Lung (tissue), 12 donors: ENCODE measurements around the gene TMEM38B. TPM values are rescaled to one million over a fixed set of nuclear protein-coding genes. Genes with fewer than 3 reads are reported as not detected.
"Not testable (repeated sequence)": the region's sequence is repeated elsewhere in the genome, so short reads cannot be mapped to it uniquely, and the experiment has no call there.

Experiments
- ATAC-seq: fragments of 200-7000 bp; cut with Tn5 transposase; one replicate; pipeline ENCODE4 v1.9.1; 2020; ENCODE audit warnings: moderate number of reproducible peaks; ENCODE audit not compliant: insufficient read depth, low FRiP score
- DNase-seq, 3 donors: peaks; one replicate each; pipeline ENCODE4 v3.0.0-alpha.2; 2013 to 2017
- H3K27ac ChIP-seq, 2 donors: one replicate each; pipeline ENCODE4 v1.5.1; 2013; ENCODE audit warnings: mild to moderate bottlenecking in 2 of 2, moderate library complexity in 2 of 2, control low read depth in 1 of 2, inconsistent platforms in 1 of 2, low read depth in 1 of 2, low read length in 1 of 2
- H3K27me3 ChIP-seq, 3 donors: one replicate each; pipeline ENCODE4 v1.5.1; 2013; ENCODE audit warnings: low read length in 2 of 3; ENCODE audit not compliant: control insufficient read depth in 3 of 3, insufficient read depth in 3 of 3
- H3K36me3 ChIP-seq, 4 donors: one replicate each; pipeline ENCODE4 v1.5.1; 2013; ENCODE audit warnings: low read length in 4 of 4, mild to moderate bottlenecking in 1 of 4, moderate library complexity in 1 of 4; ENCODE audit not compliant: control insufficient read depth in 4 of 4, insufficient read depth in 4 of 4
- H3K4me1 ChIP-seq, 5 donors: one replicate each; pipeline ENCODE4 v1.5.1; 2013; ENCODE audit warnings: low read length in 5 of 5, mild to moderate bottlenecking in 2 of 5, moderate library complexity in 1 of 5; ENCODE audit not compliant: control insufficient read depth in 5 of 5, insufficient read depth in 5 of 5
- H3K4me3 ChIP-seq: one replicate; pipeline ENCODE4 v1.5.1; 2013; ENCODE audit warnings: mild to moderate bottlenecking, control low read depth, moderate library complexity
- H3K9ac ChIP-seq, 2 donors: one replicate each; pipeline ENCODE4 v1.5.1; 2013; ENCODE audit warnings: low read length in 2 of 2, control low read depth in 1 of 2; ENCODE audit not compliant: insufficient read depth in 1 of 2
- H3K9me3 ChIP-seq, 4 donors: one replicate each; pipeline ENCODE4 v1.5.1; 2013; ENCODE audit warnings: low read length in 3 of 4, mild to moderate bottlenecking in 1 of 4, moderate library complexity in 1 of 4; ENCODE audit not compliant: control insufficient read depth in 4 of 4, insufficient read depth in 3 of 4
- CTCF ChIP-seq: IDR thresholded peaks from 2 replicates; pipeline ENCODE4 v1.5.1; 2012; ENCODE audit warnings: mild to moderate bottlenecking; ENCODE audit errors: control extremely low read depth, extremely low read depth
- WGBS, 2 donors: extraction: QIAGEN DNeasy Blood & Tissue Kit; methylation state at CpG; one replicate each; pipeline ENCODE4 v1.1.7; 2013; 5-methylcytosine and 5-hydroxymethylcytosine counted together
- polyA plus RNA-seq, 2 donors: library from polyadenylated mRNA; stranded (reverse); fragments of 200-250 nt; gene quantifications; one replicate each; pipeline ENCODE4 v1.2.1, GENCODE V29; 2013
- total RNA-seq, 2 donors: library from RNA; depleted of rRNA in 1 of 2; stranded (reverse); fragments of >200 nt in 1 of 2; gene quantifications; one replicate each; pipeline ENCODE4 v1.2.1, GENCODE V29; 2014 to 2021
- donor health status: control.
- donor health status: control.
- donor health status: Bipolar disorder and iron deficiency.
- donor health status: healthy.
- donor health status: DM: yes; HTN: yes; CAD: no.

The TMEM38B gene
- total and polyA plus RNA-seq, 4 donors = 4.9 to 17.2 (median 11.1) TPM

- ATAC-seq (no peak), DNase-seq (peak in 1 of 3 donors; percentile 6)
- Histone ChIP-seq H3K9me3 (peaks cover 0 to 19% (median 10%) of the 10 kb centered on the region in 4 donors), H3K27ac (no peak overlapping the region), H3K4me1 (no peaks in the 10 kb centered on the region), H3K9ac (no peak overlapping the region), H3K36me3 (peaks cover 0 to 8% (median 3%) of the 10 kb centered on the region in 4 donors), H3K4me3 (no peak overlapping the region), H3K27me3 (no peaks in the 10 kb centered on the region)
- no peak for TF ChIP-seq CTCF
These were observed 41.0 kb downstream of the TMEM38B start for GRCh38 chr9:105735366-105735765.

- Histone ChIP-seq H3K36me3 (peaks cover 0 to 8% (median 3%) of the 10 kb centered on the region in 4 donors), H3K4me1 (no peaks in the 10 kb centered on the region), H3K4me3 (no peak overlapping the region), H3K9me3 (peaks cover 0 to 19% (median 10%) of the 10 kb centered on the region in 4 donors), H3K9ac (no peak overlapping the region), H3K27ac (no peak overlapping the region), H3K27me3 (no peaks in the 10 kb centered on the region)
- no peak for DNase-seq
- 93 to 99% methylated on average over 4 of the region's 4 CpGs for WGBS, 2 donors
- no peak for TF ChIP-seq CTCF
- ATAC-seq = no peak
These were observed 42.9 kb downstream of the TMEM38B start for GRCh38 chr9:105737205-105737604.

GRCh38 chr9:105742088-105742487 is 47.7 kb downstream of the TMEM38B start:
- no peaks in the 10 kb centered on the region for H3K27me3 ChIP-seq
- no peaks in the 10 kb centered on the region for H3K4me1 ChIP-seq
- DNase-seq (no peak), ATAC-seq (no peak)
- no peak overlapping the region for H3K4me3 ChIP-seq
- H3K27ac ChIP-seq = no peak overlapping the region
- H3K9ac ChIP-seq = no peak overlapping the region
- H3K9me3 ChIP-seq = peaks cover 0 to 5% (median 2%) of the 10 kb centered on the region in 4 donors
- TF ChIP-seq CTCF = no peak
- peaks cover 0 to 3% (median 0%) of the 10 kb centered on the region in 4 donors for H3K36me3 ChIP-seq

- not testable (repeated sequence) for H3K27me3 ChIP-seq, ATAC-seq, H3K4me1 ChIP-seq, H3K27ac ChIP-seq, DNase-seq, H3K9me3 ChIP-seq, H3K4me3 ChIP-seq, H3K9ac ChIP-seq, H3K36me3 ChIP-seq
- WGBS, 2 donors = 86 to 97% methylated on average over 2 of the region's 3 CpGs
These were observed 53.0 kb downstream of the TMEM38B start for GRCh38 chr9:105747325-105747724.
